ENCODE data around the gene MAGEA8.

DNA sequence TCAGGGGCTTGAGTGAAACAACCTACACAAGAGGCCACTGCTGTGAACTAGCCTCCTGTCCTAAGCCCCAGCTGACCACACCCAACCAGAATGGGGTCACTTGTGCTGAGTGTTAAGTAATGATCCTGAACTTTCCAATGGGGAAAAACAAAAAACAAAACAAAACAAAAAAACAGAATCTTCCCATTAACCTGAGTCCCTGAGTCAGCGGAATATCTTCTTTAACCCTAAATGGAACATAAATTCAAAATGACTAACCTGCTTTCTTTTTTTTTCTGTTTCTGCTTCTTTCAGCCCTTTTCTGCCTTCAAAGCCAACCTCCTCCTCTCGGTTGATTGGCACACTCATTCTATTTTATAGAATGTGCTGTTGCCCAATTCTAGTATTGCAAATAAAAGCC, 31.2 kb upstream of the MAGEA8 start:
- TF ChIP-seq EZH2 (IDR thresholded peaks at IDR 0.05; ENCODE audit: borderline replicate concordance, control insufficient read depth, low read depth, low read length), result no peak
- TF ChIP-seq CHD4 (IDR thresholded peaks at IDR 0.05), result no peak
- no peak for TF ChIP-seq CHD1 (IDR thresholded peaks at IDR 0.05; ENCODE audit: low read depth, low read length)
